ENCODE data around the gene DNAAF1.

DNAAF1 gene

GRCh38 chr16:84124257-84125073, 20.6 kb upstream of the DNAAF1 start:
- DNase-seq (ENCODE audit: low spot score), result no peak

- no peak for DNase-seq (ENCODE audit: low spot score)
Observed at GRCh38 chr16:84131117-84131516, 14.0 kb upstream of the DNAAF1 start.

GRCh38 chr16:84132527-84133285, 12.4 kb upstream of the DNAAF1 start:
- no peak for DNase-seq (ENCODE audit: low spot score)

- no peak for DNase-seq (ENCODE audit: low spot score)
Observed at GRCh38 chr16:84136331-84137125, 8.6 kb upstream of the DNAAF1 start.

- DNase-seq (ENCODE audit: low spot score), result no peak
Observed at GRCh38 chr16:84137287-84137686, 7.8 kb upstream of the DNAAF1 start.

GRCh38 chr16:84137769-84138357, 7.2 kb upstream of the DNAAF1 start:
- no peak for DNase-seq (ENCODE audit: low spot score)

- no peak for DNase-seq (ENCODE audit: low spot score)
Observed at GRCh38 chr16:84138500-84138823, 6.6 kb upstream of the DNAAF1 start.

- DNase-seq (ENCODE audit: low spot score), result peak; percentile 64
Observed at GRCh38 chr16:84138824-84139627, 6.1 kb upstream of the DNAAF1 start.

GRCh38 chr16:84139628-84140258, 5.4 kb upstream of the DNAAF1 start:
- no peak for DNase-seq (ENCODE audit: low spot score)

GRCh38 chr16:84141143-84141670, 3.9 kb upstream of the DNAAF1 start:
- peak; percentile 36 for DNase-seq (ENCODE audit: low spot score)

GRCh38 chr16:84143081-84143480, 2.0 kb upstream of the DNAAF1 start:
- DNase-seq (ENCODE audit: low spot score), result no peak

- DNase-seq (ENCODE audit: low spot score), result no peak
Observed at GRCh38 chr16:84143784-84144199, 1.3 kb upstream of the DNAAF1 start.

GRCh38 chr16:84144209-84144858, 774 bp upstream of the DNAAF1 start:
- DNase-seq (ENCODE audit: low spot score), result peak; percentile 36

GRCh38 chr16:84150926-84151325, 5.8 kb downstream of the DNAAF1 start:
- no peak for DNase-seq (ENCODE audit: low spot score)

- no peak for DNase-seq (ENCODE audit: low spot score)
Observed at GRCh38 chr16:84153660-84154214, 8.6 kb downstream of the DNAAF1 start.

GRCh38 chr16:84155226-84155625, 10.1 kb downstream of the DNAAF1 start:
- no peak for DNase-seq (ENCODE audit: low spot score)

GRCh38 chr16:84155771-84156170, 10.7 kb downstream of the DNAAF1 start:
- no peak for DNase-seq (ENCODE audit: low spot score)

- DNase-seq (ENCODE audit: low spot score), result no peak
Observed at GRCh38 chr16:84156342-84156784, 11.3 kb downstream of the DNAAF1 start.

- no peak for DNase-seq (ENCODE audit: low spot score)
Observed at GRCh38 chr16:84159007-84159406, 13.9 kb downstream of the DNAAF1 start.

GRCh38 chr16:84159800-84160199, 14.7 kb downstream of the DNAAF1 start:
- no peak for DNase-seq (ENCODE audit: low spot score)

Measured in HuH-7.5 (cell line).